Activated CD4-positive, CD25-positive, alpha-beta regulatory T cell treated with anti-CD3 and anti-CD28 coated beads, Interleukin-2, amount 50 U/mL, for 72 hours (primary cell): ENCODE data around the gene ATN1.

Experiments
- DNase-seq: peaks from one replicate; pipeline ENCODE4 v3.0.0; 2021

The ATN1 gene

DNA sequence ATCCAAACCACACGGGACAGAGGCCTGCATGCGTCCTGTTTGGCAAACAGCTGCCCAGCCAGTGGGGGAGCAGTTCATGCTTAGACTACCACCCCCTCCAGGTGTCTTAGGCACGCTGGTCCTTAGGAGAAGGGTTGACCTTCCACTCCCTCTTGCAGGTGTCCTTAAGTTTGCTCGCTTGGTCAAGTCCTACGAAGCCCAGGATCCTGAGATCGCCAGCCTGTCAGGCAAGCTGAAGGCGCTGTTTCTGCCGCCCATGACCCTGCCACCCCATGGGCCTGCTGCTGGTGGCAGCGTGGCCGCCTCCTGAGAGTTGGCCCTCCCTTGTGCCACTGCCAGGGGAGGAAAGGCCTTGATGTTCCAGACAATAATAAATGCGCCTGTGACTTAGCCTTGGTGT is 17.9 kb downstream of the ATN1 start:
- no peak for DNase-seq

DNA sequence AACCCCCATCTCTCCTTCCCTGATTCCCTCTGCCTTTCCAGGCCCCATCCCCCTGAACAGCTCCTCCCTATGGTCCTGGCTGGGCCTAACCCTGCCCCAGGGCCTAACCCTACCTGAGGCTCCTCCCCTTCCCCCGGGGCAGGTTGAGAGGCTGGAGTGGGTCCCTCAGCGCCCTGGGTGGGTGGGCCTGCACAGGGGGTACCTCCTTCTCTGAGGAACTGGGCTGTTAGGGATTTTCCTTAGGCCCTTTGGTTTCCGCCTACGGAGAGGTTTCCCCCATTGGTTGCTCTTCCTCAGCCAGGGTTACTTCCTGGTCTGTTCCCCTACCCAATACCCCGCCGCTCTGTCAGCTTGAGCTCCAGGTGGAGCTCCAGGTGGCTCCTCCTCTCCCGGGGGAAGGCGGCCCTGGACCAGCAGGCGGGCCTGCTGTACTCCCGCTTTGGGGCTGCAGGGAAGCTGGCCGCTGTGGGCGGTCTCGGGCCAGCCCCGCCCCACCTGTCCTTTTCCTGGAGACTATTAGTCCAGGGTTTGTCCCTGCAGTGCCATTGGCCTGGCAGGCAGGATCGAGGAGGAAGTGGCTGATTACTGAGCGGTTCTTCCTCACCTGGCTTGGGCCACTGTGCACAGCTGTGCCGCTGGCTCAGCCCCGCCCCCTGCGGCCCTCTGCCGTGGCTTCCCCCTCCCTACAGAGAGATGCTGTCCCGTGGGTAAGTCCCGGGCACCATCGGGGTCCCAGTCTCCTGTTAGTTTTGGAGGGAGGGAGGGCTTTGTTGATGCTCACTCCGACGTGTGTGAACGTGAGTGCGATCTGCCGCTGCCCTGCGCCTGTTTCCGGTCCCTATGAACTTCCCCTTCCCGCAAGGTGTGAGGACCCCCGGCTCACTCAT is 18.5 kb downstream of the ATN1 start:
- peak; percentile 62 for DNase-seq

DNA sequence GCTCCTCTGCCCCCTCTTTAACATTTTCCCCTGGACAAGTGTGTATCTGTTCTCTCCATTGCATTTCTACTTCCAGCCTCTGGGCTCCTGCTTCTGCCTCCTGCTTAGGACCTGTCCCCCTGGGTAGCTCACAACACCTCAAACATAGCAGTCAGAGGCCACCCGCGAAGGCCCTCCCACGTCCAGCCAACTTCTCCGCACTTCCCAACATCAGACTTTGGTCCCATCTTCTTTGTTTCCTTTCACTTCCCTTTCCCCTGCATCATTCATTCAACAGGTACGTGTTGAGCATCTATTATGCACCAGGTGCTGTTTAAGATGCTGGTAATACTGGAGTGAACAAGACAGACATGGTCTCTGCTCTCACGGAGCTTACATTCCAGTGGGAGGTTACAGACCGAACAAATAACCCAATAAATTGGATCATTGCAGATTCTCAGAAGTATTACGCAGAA is 19.2 kb downstream of the ATN1 start:
- no peak for DNase-seq

DNA sequence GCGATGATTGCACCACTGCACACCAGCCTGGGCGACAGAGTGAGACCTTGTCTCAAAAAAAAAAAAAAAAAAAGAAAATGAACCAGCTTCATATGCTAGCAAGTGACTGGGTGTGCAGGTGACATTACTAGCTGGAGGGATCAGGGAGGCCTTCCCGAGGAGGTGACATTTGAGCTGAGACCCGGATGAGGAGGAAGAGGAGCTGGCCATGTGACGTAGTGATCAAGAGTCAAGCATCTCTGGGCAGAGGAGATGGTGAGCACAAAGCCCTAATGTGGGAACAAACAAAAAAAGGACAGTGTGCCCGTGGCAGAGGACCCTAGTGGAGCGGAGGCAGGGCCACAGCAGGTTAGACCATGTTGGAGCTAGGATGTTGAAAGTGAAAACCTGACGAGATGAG is 19.9 kb downstream of the ATN1 start:
- no peak for DNase-seq

DNA sequence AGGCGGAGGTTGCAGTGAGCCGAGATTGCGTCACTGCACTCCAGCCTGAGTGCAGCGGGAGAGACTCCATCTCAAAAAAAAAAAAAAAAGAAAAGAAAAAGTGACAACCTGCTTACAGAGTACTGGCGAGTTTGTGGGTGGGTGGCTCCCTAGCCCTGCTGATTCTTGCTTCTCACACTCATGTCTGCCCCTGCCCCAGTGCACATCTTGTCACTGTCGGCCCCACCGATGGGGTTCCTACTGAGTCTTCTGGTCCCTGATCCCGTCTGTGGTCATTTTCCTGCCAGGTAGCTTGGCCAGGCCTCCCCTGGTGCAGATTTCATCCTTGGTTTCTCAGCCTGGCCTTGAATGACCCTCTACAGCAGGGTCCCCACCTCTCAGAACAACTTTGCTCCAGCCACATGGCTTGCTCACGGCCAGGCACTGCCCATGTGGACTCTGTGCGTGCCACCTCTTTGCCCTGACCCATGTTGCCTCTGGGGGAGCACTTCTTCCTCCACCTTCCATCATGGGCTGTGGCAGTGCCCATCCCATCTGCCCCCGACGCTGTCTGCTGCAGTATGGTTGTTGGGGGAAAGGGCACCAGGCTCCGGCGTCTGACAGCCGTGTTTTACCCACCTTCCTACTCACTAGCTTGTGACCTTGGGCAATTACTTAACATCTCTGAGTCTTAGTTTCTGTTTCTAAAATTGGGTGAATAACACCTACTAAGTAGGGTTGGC is 21.3 kb downstream of the ATN1 start:
- DNase-seq, result no peak

DNA sequence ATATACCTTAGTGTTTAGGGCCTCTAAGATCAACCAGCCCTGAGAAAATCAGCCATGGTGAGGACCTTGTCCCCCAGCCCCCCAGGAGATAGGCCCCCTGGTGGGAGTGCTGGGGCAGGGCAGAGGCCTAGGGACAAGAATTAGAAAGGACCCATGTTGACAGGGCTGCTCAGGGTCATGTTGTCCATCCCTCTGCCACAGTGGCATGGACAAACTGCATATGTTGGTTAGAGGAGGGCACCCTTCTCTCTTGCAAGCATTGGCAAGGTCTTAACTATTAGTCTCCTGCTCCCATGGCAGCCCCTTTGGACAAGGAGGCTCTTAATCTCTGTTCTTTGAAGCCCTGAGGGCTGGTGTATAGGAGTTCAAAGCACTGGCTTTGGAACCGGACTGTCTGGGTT is 22.6 kb downstream of the ATN1 start:
- DNase-seq, result peak; percentile 43

DNA sequence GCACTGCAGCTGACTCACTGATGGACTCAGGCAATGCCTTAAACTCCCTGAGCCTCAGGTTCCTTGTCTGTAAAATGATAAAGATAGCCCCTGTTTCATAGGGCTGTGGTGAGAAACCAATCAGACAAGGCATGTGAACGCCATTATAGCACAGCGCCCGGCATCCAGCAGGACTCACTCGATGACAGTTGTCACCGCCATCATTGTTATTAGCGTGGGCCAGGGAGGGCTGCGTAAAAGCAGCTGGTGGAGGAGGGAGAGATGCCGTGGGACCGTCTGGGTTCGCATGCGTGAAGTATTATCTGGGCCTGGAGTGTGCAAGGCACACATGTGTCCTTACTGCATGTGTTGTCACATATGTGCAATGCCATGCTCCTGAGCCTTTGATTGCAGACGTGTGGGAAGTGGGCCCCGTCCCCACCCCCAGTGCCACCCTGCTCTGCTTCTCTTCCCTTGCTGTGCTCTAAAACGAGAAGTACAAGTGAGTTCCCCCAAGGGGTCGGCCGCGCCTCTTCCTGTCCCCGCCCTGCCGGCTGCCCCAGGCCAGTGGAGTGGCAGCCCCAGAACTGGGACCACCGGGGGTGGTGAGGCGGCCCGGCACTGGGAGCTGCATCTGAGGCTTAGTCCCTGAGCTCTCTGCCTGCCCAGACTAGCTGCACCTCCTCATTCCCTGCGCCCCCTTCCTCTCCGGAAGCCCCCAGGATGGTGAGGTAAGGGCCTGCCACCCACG is 23.2 kb downstream of the ATN1 start, which contains the start of gene PTPN6:
PTPN6 (plus strand) TSS at position 546 of the 730 bp plus-strand sequence; CDS start at position 703, 157 bp downstream.
- DNase-seq, result peak; percentile 51

DNA sequence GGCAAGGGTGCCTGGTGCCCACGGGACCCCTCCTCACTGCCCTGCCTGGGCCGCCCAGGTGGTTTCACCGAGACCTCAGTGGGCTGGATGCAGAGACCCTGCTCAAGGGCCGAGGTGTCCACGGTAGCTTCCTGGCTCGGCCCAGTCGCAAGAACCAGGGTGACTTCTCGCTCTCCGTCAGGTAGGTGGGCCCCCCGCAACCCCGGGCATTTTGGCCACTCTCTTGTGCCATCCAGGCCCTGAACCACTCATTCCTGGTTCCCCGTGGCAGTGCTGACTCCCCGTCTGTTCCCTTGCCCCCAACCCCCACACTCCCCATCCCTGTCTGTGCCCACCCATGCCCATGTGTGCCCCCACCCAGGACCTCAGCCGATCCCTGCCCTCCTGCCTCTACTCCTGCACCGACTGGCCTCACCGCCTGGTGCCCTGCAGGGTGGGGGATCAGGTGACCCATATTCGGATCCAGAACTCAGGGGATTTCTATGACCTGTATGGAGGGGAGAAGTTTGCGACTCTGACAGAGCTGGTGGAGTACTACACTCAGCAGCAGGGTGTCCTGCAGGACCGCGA is 23.9 kb downstream of the ATN1 start:
- no peak for DNase-seq

DNA sequence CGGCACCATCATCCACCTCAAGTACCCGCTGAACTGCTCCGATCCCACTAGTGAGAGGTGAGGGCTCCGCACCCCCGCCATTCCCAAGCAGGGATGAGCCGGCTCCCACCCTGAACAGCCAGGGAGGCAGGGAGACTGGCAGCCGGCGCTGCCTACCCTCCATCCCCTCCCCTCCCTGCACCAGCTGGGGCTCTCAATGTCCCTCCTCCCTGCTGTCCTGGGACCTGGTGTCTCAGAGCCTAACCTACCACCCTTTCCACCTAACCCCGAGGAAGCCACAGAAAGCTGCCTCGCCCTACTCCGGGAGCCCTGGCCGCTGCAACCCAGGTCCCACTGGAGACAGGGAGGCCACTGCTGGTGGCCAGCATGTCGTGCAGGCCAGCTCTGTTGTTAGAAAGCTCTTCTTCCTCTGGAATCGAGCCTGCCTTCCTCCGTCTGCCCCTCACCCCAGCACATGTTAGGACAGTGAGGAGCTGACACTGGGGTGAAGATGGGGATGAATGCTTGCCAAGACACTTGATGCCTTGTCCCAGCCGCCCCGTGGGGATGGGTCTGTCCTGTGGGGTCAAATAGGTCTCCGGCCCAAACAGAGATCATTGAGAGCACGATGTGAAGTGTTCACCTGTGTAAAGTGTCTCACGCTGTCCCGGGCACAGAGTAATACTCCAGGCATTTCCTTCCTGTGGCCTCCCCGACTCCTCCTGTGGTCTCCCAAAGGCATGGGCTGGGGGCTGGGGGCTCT is 24.5 kb downstream of the ATN1 start:
- peak; percentile 34 for DNase-seq

DNA sequence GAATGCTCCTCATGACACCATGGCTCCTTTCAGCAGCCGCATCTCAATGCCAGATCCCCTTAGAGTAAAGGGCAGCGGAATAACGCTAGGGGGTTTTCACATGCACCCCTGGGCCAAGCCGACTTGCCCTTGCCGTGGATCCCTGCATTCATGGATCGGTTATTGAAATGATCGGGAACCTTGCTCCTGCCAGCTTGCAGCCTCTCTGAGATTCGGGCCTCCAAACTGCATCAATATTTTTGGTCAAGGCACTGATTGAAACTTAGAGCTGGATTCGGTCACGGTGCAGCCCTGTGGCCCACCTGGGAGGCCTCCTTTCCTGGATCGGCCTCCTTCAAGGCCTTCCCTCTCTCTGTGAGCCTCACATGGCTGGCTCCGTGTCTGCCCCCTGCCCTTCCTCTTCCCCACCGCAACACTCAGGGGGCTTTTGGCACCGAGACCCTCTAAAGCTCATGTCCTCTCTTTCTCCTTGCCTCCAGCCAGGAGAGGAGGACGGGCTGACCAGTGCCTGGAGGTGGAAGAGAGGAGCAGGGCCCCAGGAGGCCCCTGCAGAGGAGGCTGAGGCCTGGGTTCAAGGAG is 25.2 kb downstream of the ATN1 start:
- no peak for DNase-seq

DNA sequence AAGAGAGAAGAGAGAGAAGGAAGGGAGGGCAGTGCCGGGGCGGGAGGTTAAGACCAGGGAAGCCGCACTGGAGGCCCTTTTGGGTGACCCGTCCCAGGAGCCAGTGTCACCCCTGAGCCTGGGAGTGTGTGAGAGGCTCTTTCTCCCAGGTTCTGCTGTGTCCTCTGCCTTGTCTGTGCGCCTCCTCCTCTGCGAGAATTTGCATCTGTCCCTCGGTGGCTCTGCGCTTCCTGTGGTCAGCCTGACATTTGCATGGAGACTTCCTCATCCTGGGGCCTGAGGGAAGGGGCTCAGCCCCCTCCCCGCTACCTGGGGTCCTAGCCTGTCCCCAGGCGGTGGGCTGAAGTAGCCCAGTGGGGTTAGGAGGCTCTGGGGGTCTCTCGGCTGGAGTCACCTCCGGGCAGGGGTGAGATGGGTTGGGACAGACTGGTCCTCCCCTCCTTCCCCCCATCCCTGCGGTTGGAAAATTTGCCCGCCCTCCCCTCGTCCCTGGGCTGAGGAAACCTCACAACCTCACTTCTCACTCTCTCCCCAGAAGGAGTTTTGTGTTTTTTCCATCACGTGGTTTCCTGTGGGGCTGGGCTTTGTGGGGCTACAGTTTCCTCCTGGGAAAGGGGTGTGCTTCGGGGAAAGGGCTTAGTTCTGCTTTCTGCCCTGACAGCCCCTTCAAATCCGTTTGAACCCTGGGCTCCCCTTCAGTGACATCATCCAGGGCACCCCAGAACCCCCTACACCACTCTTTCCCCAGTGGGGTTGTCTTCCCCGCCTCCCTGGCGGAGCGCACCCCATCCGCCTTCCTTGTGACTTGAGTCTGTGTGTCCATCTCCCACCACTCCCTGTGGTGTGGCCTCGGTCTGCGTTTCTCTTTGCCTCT is 25.9 kb downstream of the ATN1 start:
- peak; percentile 60 for DNase-seq

DNA sequence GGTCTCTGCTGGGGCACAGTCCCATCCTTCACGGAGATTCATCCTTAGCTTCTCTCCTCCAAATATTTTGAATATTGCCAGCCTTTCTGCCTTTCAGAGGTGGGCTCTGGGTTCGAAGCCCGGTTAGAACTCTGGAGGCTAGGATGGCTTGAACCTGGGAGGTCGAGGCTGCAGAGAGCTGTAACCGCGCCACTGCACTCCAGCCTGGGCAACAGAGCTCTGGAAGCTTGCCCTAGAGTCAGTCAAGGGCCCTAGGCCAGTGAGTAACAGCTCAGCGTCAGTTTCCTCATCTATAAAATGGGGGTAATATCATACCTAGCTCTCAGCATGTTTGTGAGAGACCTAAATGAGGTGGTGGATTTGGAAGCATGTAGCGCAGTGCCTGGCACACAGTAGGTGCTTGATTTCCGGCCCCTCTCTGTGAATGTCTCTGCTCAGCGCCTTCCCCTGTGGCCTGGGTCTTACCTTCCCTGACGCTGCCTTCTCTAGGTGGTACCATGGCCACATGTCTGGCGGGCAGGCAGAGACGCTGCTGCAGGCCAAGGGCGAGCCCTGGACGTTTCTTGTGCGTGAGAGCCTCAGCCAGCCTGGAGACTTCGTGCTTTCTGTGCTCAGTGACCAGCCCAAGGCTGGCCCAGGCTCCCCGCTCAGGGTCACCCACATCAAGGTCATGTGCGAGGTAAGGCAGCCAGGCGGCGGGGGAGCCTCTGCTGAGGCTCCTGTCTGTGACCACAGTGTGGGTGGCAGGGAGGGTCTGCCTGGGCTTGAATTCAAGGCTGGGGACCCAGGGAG is 26.8 kb downstream of the ATN1 start:
- DNase-seq, result no peak

DNA sequence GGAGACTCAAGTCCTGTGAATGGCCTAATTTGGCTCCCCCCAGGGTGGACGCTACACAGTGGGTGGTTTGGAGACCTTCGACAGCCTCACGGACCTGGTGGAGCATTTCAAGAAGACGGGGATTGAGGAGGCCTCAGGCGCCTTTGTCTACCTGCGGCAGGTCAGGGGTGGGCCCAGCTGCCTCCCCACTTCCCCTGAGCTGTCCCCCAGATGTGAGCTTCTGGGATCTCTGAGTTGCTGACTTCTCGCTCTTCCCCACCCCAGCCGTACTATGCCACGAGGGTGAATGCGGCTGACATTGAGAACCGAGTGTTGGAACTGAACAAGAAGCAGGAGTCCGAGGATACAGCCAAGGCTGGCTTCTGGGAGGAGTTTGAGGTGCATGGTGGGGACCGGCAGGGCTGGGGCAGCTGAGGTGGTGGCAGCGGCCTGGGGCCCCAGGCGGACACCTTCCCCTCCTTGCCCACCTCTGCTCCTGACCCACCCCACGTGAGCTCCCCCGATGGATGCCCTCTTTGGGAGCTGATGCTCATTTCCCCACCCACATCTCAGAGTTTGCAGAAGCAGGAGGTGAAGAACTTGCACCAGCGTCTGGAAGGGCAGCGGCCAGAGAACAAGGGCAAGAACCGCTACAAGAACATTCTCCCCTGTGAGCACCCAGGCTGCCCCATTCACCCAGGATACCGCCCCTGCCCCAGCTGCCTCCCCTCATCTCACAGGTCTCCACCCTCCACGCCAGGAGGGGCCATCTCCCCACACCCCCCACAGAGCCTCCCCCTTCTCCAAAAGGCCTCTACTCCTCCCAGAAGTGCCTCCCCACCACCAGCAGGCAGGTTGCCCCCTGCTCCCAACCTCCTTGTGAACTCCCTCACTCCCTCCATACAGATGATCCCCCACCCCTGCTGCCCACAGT is 27.6 kb downstream of the ATN1 start:
- DNase-seq, result no peak

DNA sequence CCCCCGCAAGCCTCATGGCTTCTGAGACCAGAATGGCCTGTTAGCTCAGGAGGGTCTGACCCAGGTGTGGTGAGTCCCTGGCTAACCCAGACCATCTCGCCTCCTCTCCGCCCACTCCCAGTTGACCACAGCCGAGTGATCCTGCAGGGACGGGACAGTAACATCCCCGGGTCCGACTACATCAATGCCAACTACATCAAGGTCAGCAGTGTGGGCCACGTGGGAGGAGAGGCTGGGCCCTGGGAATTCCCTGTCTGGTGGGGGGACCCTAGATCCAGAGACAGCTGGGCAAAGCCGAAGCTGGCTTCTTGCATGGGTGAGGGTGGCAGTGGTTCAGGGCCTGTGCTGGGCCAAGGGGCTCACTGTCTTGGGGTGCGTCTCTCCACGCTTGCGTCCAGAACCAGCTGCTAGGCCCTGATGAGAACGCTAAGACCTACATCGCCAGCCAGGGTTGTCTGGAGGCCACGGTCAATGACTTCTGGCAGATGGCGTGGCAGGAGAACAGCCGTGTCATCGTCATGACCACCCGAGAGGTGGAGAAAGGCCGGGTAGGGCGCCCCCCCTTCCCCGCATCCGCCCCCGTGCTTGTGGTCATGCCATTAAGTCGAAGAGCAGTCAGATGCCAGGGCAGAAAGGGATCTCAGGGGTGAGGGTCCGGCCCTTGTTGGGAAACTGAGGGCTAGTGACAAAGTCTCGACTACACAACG is 28.4 kb downstream of the ATN1 start:
- no peak for DNase-seq

DNA sequence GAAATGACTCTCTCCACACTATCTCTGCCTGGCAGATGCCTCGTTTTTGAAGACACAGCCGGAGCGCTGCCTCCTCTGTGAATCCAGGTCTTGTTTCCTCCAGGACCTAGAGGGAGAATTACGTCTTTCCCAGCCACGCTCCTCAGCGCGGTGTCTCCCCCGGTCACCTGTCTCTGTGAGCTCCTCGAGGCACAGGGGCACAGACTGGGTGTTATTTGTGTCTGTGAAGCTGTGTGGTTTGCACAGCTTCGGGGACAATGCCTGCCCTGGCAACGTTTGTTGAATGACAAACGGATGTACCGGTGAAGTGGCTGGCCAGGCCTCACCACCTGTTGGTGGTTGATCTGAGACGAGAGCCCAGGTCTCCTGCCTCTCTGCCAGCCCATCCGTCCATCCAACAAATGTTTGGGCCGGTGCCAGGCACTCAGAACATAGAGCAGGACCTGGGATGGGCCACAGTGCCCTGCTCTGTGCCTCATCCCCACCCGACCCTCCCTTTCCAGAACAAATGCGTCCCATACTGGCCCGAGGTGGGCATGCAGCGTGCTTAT is 29.5 kb downstream of the ATN1 start:
- no peak for DNase-seq

DNA sequence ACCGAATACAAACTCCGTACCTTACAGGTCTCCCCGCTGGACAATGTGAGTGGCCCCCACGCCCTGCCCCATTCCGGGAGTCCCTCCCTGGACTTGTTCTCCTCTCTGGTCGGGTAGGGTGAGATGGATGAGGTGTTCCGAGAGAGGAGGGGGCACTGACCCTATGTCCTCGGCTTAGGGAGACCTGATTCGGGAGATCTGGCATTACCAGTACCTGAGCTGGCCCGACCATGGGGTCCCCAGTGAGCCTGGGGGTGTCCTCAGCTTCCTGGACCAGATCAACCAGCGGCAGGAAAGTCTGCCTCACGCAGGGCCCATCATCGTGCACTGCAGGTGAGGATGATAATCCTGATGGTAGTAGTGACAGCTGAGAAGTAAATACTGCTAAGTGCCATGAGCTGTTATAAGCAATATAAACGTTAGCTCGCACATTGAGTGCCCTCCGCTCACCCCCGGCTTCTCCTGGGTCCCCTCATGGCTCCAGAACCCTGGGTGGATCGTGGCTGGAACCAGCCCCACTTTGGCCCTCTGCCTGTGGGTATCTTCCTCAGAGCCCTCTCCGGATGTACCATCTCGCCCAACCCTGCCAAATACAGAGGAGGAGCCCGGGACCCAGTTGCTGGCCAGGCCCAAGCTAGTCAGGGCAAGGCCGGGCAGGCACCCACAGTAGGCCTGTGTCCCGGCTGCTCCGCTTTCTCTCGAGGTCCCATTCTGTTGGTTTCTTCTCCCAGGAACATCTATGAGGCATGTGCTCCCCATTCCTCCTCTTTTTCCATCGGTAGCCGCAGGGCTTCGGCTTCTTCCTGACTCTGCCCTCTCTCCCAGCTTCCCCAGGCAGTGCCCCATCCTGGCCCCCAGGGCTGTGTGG is 30.2 kb downstream of the ATN1 start:
- DNase-seq, result no peak

DNA sequence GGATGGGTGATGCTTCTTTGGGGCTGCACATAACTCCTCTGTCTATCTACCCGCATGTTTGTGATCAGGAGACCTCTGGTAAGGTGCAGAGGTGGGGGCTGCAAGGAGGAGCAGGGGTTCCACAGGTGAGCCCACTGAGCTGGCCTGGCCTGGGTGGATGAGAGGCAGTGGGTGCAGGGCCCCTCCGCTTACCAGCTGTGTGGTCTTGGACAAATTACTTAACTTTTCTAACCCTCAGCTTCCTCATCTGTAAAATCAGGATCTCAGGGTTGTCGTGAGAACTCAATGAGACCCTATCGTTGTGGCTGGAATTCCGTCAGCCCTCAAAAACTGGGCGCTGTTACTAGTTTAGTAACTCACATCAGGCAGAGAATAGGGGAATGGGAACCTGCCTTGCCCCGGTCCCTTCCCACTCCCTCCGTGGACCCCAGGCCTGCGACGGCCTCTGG is 30.9 kb downstream of the ATN1 start:
- no peak for DNase-seq
